HG02885 (cell line): ENCODE data around the gene PRKAR2B.
"Not testable (repeated sequence)": the region's sequence is repeated elsewhere in the genome, so short reads cannot be mapped to it uniquely, and the experiment has no call there.

Experiments used
- ATAC-seq: cut with Tn5 transposase; IDR thresholded peaks from one replicate; pipeline ENCODE4 v1.9.1; 2021; ENCODE audit warnings: mild to moderate bottlenecking; ENCODE audit not compliant: unreplicated experiment, poor library complexity

PRKAR2B gene

DNA sequence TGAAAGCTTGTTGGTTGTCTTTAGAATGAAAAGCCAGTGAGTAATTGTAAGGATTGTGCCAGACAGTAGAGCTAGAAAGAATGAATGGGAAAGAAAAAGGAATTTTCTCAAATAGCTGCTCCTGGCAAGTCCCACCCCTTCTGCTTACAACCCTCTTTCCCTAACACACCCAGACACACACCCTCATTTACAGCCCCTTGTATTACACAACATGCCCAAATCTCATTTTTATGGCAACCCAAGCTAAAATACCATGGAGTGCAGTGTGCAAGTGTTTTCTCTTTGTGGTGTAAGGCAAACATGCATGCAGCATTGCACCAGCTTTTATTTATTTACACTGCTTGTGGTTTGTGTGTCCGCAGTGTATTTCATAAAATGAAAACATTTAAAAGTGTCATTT is 1.5 kb downstream of the PRKAR2B start:
- no peak for ATAC-seq

DNA sequence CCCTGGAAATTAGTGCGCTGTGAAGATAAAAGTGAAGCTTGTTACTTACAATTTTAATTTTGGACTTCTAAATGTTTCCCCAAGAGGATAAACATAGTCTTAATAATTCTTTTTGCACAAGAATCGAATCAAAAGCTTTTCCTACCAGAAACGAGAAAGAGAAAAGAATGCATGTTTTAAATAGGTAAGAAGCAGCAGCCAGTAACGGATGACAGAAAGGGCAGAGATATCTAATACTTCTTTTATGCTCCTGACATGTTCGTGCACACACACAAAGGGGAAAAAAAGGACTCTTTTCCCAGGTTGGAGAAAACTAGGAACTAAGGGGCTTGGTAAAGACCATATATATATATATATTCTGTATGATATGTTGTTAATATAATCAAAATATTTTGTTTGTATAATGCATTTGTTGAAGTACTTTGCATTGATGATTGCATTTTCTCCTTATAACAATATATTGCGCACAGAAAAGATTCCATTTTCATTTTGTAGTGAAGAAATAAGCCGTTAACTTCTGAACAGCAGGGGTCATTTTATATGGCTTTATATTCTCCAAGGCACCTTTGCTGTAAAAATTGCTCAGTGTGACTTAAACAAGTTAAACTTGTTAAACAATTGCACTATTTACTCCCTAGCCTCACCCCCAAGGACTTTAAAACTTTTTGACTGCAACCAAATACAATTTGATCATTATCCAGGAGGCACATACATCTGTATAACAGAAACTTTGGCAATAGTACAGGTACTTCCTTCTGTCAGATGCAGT is 2.2 kb downstream of the PRKAR2B start:
- no peak for ATAC-seq

DNA sequence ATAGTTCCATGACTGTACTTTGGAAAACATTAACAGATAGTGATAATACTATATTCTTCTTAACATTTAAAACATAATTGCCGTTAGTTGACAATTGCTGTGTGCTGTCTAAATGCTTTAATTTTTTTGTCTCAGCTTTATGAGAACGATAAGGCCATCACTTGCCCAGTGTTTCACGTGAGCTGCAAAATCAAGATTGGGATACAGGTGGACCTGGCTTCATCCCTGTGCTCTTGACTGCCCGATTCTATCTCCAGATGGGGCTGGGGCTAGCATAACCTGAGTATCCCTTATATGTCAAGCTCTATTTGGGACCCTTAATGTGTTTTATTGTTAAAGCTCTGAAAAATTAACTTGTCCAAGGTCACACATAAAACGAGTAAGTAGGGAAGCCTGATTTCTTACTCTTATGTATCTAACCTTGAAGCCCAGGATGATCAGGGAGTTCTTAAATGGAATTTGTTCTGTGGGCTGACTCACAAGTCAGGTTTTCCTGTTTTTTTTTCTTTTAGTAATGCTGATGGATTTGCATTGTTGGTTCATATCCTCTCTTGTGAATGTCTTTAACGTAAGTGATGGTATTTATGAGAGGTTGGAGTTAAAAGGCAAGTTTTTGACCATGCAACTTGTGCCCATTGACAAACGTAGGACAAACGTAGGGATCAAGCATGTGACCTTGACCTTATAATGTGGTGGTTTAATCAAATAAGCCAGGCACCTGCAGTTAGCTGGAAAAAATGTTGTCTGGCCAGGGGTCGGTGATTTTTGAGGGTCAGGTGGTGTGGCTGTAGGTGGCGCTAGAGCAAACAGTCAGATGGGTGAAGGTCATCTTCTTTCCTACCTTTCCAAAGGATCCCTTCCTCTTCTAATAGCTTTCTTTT is 3.6 kb downstream of the PRKAR2B start:
- no peak for ATAC-seq

DNA sequence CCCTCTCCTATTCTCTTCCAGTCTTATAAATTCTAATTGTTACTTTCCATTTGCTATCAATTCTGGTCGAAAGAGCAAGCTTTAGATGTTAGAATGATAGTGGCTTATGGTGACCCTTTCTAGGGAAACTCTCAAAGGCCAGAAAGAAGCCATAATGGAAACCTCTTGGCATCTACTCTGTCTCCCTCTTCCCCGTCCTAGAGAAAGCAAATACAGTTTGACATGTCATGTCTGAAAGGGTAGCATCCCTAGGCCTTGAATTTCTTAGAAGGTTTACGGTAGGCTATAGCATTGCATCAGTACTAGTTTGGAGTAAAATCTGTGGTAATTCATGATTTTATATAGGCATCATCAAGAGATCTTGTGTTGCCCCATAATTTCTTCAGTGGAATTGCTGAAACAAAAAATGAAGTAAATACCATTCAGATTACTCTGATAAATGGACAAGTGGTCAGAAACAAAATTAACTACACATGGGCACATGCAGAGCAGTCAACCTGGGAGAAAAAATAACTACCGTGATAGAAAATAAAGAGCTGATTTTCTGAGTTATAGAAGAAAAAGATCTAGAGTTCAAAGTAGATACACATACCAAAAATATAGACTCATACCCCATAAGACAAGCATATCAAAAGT is 4.4 kb downstream of the PRKAR2B start:
- ATAC-seq, result no peak

DNA sequence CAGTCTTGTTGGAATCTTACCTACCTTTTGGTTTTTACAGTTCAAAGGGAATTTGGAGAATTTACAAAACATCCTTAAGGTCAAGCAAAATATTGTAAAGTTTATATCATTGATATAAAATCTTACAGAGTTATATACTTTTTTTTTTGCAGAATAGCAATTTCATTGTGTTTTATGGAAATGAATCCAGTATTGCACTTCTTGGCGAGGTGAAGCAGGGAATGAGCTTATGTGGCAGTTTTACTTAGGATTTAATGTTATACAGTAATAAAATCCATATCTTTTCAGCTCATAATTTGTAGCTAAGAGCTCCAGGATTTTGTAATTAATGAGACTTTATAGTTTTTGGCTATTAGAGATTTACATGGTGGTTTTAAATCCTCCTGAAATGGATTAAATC is 5.0 kb downstream of the PRKAR2B start:
- no peak for ATAC-seq

DNA sequence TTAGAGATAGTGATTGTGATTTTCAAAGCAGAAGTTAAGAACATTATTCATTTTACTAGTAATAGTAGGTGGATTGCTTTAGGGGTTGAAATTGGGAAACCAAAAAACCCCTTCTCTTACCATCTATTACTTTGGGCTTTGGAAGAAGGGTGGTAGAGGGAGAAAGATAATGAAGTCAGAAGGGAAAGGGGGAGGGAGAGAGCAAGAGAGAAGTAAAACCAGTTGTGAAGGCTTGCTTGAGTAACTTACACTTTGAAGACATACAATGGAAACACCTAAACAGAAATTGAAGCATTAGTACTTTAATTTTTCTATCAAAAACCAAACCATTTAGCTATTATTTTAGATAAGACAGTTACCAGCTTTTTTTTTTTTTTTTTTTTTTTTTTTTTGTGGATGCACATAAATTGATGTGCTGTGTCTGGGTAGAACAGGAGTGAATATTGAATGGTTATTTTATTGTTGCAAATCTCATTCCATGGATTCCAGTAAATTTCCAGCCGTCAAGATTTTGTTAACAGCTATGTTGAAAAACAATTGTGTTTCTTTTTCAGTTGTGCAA is 5.5 kb downstream of the PRKAR2B start:
- ATAC-seq, result no peak

DNA sequence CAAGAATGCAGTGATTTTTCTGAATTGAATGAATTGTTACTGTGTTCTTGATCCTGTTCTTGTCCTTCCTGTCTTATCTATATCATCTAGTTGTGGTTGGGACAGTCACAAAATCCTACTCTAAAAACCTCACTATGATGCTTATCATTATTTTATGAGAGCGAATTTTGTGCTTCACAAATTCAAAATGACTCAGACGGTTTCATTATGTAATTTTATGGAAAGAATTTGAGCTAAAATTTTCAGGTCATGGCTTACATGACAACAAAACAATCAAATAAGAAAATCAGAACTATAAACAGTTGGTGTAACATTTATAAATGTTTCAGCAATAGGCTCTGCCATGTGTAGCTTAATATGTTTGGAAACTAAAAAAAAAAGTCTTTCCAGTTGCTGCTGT is 6.9 kb downstream of the PRKAR2B start:
- no peak for ATAC-seq

DNA sequence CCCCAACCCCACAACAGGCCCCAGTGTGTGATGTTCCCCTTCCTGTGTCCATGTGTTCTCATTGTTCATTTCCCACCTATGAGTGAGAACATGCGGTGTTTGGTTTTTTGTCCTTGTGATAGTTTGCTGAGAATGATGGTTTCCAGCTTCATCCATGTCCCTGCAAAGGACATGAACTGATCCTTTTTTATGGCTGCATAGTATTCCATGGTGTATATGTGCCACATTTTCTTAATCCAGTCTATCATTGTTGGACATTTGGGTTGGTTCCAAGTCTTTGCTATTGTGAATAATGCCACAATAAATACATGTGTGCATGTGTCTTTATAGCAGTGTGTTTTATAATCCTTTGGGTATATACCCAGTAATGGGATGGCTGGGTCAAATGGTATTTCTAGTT is 10.5 kb downstream of the PRKAR2B start:
- ATAC-seq, result not testable (repeated sequence)

DNA sequence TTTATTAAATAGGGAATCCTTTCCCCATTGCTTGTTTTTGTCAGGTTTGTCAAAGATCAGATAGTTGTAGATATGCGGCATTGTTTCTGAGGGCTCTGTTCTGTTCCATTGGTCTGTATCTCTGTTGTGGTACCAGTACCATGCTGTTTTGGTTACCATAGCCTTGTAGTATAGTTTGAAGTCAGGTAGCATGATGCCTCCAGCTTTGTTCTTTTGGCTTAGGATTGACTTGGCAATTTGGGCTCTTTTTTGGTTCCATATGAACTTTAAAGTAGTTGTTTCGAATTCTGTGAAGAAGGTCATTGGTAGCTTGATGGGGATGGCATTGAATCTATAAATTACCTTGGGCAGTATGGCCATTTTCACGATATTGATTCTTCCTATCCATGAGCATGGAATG is 11.6 kb downstream of the PRKAR2B start:
- not testable (repeated sequence) for ATAC-seq

DNA sequence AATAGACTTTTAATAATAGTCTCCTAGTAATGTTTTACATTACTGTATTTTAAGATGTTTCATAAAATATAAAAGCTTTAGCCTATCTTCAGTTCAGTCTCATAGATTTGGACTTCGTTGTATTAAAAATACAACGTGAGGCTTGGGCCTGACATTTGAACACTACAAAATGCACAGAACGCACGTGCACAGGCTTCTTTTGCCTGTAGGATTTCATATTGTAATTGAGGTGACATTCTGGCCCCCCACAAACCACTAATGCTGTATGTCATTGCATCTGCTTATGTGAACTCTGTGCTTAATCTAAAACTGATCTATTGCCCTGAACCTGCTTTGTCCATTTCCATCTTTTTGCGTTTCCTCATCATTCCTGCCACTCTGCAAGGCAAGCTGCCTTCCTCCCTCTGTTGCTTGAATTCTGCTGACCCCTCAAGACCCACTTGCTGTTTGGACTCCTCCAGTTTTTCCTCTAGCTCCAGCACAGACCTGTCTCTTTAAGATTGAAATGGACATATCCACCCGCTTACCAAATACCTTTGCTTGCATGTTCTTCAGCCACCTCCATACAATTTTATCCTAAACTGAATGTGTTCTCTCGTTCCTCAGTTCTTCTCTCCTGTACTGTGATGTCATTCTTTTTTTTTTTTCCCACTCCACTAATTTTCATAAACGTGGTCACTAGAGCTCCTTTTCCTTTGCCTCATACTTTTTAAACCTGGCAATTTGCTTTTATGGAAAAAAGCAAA is 12.4 kb downstream of the PRKAR2B start:
- no peak for ATAC-seq

DNA sequence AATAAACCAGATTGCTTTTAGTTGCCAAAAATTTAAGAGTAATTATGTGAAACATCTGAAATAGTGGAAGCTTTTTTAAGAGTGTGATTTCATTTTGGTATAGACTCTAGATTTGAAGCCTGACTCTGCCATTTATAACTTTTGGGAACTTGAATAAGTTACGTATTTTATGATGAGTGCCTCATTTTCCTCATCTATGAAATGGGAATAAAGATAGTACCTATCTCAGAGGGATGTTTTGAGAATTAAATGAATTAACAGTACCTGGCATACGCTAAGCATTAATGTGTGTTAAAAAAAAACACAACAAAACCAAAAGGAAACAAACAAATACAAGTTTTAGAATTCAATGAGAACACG is 12.9 kb downstream of the PRKAR2B start:
- ATAC-seq, result no peak

DNA sequence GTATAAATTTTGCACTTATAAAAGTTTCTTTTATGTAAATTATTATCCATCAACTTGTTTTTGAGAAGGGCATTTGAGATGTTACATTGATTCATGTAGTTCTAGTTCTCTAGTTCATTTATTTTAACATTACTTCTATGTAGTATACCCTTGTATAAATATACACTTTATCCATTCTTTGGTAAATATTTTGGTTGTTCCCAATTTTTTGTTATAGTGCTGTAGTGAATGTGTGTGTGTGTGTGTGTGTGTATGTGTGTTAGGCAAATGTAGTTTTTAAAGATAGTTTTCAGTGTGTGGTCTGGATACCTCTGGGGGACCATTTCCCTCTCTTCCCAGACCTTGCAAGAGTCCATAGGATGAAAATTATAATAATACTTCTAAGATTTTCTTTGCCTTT is 15.0 kb downstream of the PRKAR2B start:
- ATAC-seq, result no peak

DNA sequence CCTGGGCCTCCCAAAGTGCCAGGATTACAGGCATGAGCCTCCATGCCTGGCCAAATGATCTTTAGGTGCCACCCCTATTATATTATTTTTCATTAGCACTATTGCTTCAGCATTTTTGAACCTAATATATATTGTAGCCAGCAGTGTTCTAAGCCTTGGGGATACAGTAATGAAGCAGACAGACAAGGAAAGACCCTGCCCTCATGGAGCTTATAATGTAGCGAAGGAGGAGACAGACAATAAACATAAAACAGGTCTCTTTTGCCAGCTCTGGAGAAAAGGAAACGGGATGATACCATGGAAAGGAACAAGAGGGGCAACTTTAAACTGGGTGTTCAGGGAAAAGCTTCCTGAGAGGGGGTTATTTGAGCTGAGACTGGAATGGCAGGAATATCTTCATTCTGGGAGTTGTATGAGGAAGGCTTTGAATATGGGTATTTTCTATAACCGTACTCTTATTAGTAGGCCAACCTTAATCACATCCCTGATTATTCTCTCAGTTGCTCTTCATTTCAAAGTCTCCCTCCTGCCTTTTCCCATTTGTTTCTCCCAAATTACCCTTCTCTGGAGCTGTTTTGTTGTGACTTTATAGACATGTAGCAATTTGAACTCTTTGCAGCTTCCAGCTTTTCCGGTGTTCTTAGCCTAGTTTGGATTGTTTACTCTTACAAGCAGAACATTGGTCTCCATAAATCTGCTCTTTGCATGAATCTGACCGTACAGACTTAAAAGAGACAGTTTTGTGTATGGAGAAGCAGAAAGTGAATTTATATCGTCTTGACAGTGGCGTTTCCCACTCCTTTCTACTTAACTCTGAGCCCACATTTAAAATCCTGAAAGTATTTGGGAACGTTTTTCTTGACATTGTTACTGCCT is 19.0 kb downstream of the PRKAR2B start:
- no peak for ATAC-seq

DNA sequence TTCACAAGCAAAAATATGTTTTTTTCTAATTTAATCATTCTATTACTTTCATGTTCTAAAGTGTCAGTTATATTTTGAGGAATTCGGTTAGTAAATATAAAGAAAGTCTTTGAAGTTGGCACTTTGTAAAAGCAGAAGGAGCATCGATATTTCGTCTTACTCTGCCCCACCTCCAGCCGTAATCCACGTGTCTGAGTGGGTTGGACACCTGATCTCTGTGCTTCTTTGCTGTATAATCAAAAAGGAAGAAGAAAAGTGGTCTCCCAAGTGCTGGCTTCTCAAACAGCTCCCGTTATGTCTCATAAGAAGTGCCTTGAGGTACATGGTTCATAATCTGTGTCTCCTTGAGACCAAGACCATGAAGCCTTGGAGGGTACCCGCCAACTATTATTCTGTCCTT is 19.8 kb downstream of the PRKAR2B start:
- no peak for ATAC-seq

DNA sequence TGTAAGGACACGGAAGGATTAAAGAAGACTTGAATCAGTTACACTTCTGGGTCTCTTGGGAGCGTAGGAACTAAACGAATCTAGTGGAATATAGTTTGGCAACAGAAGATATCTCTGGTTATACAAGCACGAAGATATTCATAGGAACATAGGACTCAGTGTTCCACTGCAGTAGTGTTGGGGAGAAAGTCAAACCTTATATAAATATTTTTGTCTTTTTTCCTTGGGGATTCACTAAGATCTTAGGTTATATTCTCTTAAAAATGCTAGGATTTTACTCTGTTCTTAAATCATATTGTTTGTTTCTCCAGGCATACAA is 21.4 kb downstream of the PRKAR2B start:
- ATAC-seq, result no peak

DNA sequence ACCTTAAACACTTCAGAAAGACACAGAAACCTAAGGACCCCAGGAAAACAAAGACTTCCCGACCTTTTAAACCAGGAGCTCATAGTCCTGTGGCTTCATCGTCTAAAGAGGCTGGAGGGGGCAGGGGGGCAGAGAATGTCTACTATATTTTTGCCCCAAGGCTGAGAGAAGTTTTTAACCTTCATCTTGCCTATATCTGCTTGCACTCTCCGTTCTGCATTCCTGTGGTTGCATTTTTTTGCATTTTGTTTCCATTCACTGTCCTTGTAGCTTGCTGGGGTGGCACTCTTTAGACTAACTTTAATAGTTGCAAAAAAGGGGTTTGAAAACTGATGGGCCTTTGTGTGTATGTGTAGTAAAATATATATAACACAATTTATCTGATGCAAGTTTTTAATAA is 23.7 kb downstream of the PRKAR2B start:
- no peak for ATAC-seq

DNA sequence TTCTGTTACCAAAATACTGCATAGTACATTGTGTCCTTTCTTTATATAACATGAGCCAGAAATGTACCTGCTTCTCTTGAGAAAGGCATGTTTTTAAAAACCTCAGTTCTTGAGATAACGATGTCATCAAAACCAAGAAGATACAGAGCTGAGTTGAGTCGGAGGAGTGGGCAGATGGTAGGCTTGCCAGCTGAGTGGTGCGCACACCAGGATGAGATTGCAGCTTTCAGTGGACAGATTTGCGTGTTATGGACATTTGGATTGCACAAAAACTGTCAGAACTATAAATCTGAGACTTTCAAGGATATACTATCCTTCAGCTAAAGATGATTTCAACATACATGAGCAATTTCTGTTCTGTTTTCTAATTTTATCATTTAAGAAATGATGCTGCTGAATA is 25.0 kb downstream of the PRKAR2B start:
- no peak for ATAC-seq

DNA sequence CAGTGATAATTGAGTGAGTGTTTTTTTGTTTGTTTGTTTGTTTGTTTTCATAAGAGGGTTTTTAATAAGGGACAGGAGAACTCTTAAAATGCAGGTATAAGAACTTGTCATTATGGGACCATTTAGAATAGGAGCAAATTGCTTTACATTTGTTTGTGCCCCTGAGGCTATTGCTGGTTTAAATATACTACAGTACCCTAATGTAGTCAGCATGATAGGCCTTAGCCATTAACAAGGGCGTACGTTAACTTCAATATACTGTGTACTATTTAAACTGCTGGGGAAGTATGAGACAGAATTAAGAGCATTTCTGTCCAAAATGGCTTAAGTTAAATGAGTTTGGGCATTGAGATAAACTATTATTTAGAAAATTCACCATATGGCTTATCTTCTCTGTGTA is 26.2 kb downstream of the PRKAR2B start:
- ATAC-seq, result no peak

DNA sequence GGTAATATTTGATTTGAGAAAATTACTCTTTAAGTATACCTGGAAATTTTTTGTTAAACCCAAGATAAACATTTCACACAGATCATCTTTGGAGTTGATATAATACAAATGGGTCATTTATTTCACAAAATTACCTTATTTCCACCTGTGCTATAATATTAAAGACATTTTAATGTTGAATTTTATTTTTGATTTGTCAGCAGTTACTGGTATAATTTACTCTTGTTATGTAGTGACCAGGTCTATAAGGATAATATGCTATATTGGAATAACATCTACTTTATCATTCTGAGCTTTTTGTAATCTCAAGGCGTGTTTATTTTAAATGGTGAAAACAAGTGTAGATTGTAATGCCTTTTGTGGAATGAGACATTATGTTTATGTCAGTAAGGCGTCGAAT is 26.6 kb downstream of the PRKAR2B start:
- ATAC-seq, result no peak

DNA sequence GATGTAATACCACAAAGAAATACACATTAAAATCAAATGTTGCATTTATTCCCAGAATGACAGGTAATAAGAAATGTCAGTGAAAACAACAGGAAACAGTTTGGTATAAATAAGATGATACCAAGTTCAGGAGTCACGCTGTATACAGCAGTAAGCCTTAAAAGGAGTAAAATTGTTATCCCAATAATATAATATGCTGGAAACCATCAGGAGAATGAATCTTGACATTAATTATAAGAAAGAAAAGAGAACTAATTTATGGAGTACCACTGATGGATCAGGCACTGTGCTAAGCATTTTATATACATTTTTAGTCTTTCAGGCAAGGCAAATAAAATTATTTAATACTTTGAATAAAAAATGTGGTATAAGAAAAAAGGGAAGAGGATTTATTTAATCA is 27.6 kb downstream of the PRKAR2B start:
- ATAC-seq, result no peak
